Measurements from ENCODE around the gene SNRNP40.

Gene SNRNP40

DNA sequence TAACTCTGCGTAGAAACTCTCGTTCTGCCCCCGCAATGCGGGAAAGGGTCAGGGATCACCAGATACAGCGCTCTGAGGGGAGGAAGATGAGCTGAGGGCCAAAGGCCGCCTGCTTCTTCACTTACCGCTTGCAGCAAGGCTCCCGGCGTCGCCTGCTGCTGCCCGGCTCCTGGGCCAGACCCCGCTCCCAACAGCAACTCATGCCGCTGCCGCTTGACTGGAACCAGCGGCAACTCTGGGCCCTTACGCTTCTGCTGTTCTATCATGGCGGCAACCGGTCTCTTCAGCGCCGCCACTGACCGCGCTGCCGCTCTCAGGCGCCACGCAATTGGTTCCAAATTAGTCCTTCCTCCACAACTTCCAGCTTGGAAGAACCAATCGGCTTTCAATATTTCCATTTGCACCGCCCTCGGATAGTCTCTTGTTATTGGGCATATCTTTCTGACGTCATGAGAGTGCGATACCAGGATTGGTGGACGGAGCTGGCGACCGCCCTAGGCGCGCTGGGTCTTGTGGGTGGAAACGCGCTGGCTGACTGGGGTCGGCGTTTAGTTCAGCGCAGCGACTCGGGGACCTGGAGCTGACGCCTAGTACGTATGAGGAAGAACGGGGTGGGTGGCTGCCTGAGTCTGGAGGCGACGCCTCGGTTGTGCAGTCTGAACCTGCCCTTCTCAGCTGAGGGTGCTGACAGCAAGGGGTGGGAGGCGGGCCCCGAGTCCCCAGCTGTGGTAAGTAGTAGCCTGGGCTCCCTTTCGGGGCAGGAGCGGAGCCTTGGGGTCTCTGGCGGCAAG, at the start of gene SNRNP40, which contains the start of gene ZCCHC17:
TSS of gene SNRNP40 (minus strand) at position 303 of the 791 bp plus-strand sequence. CDS start at position 266, 37 bp downstream.
TSS of gene ZCCHC17 (plus strand) at position 547 of the 791 bp plus-strand sequence. CDS start 13,067 bp downstream, outside the sequence.
- in situ Hi-C loops (cut with MboI; ENCODE audit: low sequenced_read_pairs): no loop called here

DNA sequence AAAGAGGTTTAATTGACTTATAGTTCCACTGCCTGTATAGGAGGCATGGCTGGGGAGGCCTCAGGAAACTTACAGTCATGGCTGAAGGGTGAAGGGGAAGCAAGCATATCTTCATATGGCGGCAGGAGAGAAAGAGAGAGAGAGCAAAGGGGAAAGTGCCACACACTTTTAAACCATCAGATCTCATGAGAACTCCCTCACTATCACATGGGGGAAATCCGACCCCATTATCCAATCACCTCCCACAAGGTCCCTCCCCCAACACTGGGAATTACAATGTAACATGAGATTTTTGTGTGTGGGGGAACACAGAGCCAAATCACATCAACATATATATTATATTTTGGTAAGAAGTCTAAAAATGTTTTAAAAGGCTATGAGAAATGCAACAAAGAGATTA, 49.0 kb upstream of the SNRNP40 start:
- in situ Hi-C loops (cut with MboI; ENCODE audit: low sequenced_read_pairs): no loop called here

DNA sequence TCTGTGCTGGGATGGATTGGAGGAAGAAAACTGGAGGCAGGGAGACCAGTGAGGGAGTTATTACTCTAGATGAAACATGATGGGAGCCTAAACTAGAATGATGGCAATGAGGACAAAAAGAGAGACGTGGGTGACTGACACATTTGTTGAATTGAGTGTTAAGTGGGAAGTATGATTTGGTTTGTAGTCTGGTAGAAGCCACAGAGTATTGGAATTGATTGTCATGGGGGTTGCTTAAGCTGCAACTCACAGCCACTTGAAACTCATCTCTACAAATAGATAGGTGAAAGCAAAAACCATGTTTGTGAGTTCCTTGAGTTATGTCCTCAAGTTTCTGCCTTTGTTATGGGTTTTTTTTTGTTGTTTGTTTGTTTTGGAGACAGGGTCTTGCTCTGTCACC, 47.9 kb upstream of the SNRNP40 start:
- in situ Hi-C loops (cut with MboI; ENCODE audit: low sequenced_read_pairs): no loop called here

DNA sequence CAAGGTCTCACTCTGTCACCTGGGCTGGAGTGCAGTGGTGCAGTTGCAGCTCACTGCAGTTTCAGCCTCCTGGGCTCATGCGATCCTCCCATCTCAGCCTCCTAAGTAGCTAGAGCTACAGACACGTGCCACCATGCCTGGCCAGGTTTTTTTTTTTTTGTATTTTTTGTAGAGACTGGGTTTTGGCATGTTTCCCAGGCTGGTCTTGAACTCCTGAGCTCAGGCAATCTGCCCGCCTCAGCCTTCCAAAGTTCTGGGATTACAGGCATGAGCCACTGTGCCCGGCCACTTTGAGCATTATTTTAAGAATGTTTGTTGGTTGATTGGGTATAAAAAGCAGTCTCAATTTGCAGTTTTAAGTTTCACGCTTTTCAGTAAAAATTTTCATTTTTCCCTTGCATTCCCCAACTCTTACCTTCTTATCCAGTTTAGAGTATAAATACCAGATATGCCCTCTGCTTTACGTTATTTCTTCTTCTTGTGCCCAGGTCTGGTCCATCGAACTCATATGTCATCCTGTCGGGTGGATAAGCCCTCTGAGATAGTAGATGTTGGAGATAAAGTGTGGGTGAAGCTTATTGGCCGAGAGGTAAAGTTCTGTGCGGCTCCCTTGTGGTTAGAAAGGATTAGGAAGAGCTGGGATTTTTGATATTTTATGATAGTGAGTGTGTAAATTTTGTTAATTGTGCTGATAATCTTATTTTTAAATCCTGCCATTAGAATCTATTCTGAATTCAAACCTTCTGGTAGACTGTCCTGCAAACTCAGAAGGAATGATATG, 40.3 kb upstream of the SNRNP40 start:
- in situ Hi-C loops (cut with MboI; ENCODE audit: low sequenced_read_pairs): no loop called here

DNA sequence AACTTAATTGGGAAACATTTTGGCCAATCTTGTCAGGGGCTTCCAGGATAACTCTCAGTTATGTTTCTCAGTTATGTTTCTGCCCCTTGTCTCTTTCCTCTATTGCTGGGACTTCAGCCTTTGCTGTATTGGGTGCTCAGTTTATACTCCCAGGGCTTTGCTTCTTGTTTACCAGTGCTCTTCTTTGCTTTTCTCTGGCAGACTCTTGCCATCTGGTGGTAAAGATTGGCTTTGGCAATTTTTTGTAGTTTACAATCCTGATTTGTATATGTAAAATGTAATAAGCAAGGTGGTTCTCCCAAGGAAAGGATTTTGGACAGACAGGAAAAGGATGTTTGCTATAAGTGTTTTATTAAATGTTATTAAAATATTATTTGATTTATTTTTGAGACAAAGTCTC, 38.4 kb upstream of the SNRNP40 start:
- in situ Hi-C loops (cut with MboI; ENCODE audit: low sequenced_read_pairs): no loop called here

DNA sequence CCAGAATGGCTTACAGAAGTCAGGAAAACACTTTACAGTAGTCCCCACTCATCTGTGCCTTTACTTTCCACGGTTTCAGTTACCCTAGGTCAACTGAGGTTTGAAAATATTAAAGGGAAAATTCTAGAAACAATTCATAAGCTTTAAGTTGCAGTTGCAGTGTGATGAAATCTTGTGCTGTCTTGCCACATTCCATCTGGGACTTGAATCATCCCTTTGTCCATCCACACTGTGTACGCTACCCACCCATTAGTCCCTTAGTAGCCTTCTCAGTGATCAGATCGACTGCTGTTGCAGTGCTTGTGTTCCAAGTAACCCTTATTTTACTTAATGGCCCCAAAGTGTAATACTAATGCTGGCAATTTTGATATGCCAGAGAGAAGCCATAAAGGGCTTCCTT, 30.8 kb upstream of the SNRNP40 start:
- in situ Hi-C loops (cut with MboI; ENCODE audit: low sequenced_read_pairs): no loop called here

DNA sequence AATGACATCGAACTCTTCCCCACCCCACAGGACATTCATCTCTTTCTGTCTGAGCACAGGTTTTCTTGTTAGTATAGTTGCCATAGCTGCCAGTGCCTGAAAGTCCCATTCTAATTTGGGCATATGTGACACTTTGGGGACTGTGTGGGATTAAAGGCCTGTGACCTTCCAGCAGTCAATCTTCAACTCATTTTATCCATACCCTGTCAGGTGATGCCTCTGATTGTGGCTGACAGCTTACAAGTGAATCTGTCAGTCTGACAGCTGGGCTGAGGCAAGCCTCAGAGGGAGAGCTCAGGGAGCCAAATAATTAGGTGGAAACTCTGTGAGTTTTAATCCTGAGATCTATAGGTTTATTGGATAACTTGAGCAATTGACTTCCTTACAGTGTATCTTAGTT, 29.9 kb upstream of the SNRNP40 start:
- in situ Hi-C loops (cut with MboI; ENCODE audit: low sequenced_read_pairs): no loop called here

DNA sequence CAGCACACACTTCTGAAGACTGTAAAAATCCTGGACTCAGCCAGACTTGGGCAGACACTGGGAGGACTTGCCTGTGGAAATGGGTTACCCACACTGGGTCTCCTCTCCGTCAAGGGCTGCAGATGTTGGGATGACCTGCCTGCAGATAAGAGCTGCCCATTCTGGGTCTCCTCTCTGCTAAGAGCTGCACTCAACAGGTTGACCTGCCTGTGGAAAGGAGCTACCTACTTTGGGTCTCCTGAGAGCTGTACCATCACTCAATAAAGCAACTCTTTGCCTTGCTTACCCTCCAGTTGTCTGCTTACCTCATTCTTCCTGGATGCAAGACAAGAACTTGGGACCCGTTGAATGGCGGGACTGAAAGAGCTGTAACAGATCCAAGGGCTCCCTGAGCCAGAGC, 28.4 kb upstream of the SNRNP40 start:
- in situ Hi-C loops (cut with MboI; ENCODE audit: low sequenced_read_pairs): no loop called here

DNA sequence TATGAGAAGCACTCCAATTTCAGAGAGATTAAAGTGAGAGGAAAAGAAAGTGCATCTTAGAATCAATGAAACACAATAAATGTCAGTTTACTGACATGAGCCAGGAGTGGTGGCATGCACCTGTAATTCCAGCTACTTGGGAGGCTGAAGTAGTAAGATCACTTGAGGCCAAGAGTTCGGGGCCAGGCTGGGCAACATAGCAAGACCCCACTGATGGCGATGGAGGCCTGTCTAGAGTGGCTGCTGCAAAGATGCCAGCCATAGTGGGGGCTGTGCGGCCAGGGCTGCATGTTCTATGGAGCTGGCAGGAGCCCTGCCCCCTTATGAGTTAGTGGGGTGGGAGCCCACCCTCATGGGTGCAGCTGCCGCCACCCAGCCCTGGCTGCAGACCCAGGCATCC, 27.5 kb upstream of the SNRNP40 start:
- in situ Hi-C loops (cut with MboI; ENCODE audit: low sequenced_read_pairs): no loop called here

DNA sequence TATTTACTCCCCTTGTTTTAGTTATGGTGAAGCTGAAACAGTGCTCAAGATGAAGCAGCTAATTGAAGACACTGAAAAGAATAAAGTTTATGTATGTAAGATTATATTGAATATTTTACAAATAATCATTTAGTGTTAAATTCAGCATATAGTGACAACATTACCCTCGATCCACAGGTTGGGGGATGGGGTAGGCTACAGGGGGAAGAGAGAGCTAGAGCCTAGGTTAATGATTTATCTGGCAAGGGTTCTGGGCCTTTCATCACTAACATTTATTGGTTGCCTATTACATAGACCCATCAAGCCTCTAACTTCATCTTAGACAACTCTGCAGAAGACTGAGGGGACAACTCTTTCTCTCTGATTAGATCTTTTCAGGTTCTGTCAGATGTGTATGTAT, 21.6 kb upstream of the SNRNP40 start:
- in situ Hi-C loops (cut with MboI; ENCODE audit: low sequenced_read_pairs): no loop called here

DNA sequence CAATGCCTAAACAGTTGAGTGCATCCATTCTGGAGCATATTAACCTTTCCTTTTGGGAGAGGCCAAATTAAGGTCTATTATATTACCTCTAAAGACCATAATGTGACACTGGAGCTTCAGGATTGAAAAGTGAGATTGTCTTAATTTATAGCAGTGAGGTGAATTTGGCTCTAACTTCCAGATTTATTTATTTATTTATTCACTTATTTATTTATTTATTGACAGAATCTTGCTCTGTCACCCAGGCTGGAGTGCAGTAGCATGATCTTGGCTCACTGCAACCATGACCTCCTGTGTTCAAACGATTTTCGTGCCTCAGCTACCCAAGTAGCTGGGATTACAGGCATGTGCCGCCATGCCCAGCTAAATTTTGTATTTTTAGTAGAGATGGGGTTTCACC, 19.3 kb upstream of the SNRNP40 start:
- in situ Hi-C loops (cut with MboI; ENCODE audit: low sequenced_read_pairs): no loop called here

DNA sequence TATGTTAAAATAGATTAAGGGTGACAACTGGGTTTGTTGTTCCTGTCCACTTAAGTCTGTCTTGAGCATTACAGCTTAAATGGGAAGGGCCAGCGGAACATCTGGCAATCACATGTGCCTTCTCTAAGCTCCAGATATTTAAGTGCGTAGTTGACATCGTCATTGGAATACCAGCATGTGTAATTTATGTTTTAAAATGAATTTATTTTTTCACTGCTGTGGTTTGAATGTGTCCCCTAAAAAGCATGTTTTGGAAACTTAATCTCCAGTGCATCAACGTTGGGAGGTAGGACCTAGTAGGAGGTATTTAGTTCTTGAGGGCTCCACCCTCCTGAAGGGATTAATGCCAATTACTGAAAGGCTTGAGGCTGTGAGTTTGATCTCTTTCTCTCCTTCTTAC, 13.6 kb upstream of the SNRNP40 start:
- in situ Hi-C loops (cut with MboI; ENCODE audit: low sequenced_read_pairs): no loop called here

DNA sequence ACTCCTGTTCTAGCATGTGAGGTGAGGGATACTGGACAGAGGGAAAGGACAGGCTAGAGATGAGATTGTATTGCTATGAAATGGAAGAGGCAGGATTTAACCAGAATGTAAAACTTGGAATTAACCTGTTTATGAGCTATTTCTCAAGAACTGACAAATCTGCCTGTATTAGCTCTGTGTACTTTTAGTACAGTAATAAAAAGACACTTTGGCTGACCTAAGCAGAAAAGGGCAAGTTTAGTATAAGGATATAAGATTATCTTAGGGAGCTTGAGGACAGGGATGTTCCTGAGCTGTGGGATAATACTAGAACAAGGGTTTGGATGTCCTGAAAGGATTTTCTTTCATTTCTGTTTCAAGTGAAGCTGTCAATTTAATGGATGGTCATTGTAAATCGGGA, 11.4 kb upstream of the SNRNP40 start:
- in situ Hi-C loops (cut with MboI; ENCODE audit: low sequenced_read_pairs): no loop called here

DNA sequence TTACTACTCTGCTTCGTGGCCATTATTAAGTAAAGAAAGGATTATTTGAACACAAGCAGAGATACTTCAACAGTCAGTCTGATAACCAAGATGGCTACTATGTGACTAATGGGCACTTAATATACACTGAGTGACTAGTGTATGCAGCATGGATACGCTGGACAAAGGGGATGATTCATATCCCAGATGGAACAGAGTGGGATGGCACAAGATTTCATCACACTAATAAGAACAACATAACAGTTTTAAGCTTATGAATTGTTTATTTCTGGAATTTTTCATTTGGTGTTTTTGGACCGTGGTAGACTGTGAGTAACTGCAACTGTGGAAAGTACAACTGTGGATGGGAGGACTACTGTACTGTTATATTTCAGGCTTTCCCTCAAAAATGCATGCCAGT, 9.7 kb upstream of the SNRNP40 start:
- in situ Hi-C loops (cut with MboI; ENCODE audit: low sequenced_read_pairs): no loop called here

DNA sequence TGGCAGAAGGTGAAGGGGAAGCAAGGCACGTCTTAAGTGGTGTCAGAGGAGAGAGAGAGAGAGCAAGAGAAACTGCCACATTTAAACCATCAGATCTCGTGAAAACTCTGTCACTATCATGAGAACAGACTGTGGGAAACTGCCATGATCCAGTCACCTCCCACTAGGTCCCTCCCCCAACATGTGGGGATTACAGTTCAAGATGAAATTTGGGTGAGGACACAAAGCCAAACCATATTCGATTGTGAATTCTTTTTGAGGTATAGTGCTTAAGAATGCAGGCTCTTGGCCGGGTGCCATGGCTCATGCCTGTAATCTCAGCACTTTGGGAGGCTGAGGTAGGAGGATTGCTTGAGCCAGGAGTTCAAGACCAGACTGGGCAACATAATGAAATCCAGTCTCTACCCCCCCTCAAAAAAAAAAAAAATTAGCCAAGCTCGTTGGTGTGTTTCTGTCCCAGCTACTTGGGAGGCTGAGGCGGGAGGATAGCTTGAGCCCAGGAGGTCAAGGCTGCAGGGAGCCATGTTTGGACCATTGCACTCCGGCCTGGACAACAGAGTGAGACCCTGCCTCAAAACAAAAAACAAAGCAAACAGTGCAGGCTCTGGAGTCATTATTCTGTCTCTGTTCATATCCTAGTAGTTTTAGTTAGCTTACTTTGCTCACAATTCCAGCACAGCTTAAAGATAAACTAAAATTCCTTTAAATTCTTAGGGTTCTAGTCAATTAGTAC, 6.3 kb upstream of the SNRNP40 start:
- in situ Hi-C loops (cut with MboI; ENCODE audit: low sequenced_read_pairs): no loop called here

DNA sequence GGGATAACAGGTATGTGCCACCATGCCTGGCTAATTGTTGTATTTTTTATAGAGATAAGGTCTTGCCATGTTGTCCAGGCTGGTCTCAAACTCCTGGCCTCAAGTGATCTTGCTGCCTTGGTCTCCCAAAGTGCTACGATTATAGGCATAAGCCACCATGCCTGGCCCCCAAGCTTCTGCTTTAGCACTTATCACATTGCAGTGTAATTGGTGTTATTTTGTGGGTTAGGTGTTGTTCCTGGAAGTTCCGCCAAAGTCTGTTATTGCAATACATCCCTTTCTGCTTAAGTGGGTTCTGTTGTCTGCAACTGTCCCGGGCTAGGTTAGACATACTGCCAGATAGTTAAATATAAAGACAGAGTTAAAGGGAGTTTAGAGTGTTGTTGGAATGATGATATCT, 3.6 kb upstream of the SNRNP40 start:
- in situ Hi-C loops (cut with MboI; ENCODE audit: low sequenced_read_pairs): no loop called here

DNA sequence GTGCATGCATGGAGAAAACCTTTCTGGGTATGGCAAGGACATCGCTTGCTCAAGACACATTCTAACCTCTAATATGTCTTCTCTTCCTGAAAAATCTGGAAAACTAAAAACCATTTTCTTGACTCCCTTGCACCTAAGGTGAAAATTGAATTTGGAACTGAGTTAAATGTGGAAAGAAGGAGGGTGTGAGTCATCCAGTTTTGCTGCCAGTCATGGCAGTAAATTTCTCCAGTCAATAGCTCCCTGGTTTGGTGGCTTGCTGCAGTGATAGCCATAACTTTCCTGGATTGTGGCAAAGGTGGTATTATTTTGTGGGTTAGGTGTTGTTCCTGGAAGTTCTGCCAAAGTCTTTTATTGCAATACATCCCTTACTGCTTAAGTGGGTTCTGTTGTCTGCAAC, 2.8 kb upstream of the SNRNP40 start:
- in situ Hi-C loops (cut with MboI; ENCODE audit: low sequenced_read_pairs): no loop called here

DNA sequence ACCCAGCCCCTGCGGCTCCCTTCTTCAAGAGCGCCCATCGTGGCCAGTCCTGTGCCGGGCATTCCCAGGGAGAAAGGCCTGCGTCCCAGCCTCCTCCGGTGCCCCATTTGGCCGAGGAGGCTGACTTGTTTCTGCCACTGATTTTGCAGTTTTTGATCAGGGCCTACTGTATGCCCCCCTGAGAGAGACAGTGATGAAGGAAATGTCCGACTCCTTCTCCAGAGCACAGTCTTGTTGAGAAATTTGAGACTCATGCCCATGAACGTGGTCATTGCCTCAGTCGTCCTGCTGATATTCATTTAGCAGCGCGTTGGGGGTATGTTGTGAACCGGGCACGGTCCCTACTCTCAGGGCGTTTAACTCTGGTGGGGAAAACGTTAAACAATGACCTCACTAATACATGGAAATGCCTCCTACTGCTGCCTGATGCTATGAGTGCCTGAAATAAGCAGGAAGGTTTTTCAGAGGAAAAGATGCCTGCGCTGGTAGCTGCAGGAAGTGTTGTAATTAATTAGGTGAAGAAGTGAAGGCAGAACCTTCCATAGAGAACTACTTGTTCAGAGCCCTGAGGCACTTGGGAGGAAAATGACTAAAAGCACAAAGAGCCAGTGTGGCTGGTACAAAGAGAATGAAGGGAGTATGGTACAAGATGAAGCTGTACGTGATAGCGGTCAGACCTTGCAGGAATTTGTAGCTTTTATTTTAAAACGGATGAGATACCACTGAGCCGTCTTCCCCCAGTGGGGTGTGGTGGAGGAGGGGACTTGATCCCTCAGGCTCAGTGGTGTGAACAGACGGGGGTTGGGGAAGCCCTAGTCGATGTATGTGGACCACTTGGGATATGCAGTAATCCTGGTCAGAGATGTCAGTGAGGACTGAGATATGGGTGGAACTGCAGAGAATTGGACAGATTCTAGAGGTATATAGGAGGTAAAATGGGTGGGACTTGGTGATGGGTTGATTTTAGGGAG, 974 bp upstream of the SNRNP40 start:
- in situ Hi-C loops (cut with MboI; ENCODE audit: low sequenced_read_pairs): no loop called here

DNA sequence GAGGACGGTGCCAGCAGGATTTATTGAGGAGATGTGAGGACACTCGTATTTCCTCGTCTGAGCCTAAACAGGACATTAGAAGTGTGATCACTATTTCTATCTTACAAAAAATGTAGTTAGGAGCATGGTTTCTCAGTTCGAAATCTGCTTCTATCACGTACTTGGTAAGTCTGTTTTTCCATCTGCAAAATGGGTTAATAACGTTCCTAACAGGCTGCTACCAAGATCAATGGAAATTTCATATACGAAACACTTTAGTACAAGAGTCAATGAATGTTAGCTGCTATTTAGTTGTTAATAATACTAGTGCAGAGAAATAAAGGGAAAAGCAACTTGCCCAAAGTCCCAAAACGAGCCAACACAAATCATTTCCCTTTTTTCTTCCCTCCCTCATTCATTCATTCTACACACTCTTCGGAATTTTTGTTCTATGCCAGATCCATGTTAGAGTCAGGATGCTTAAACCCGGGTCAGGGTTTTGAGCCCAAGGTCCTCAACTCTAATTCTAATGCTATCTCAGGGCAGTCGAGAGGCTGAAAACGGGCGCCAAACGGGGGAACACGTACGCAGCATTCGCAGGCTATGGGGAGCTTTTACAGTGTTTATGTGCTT, 608 bp downstream of the SNRNP40 start:
- in situ Hi-C loops (cut with MboI; ENCODE audit: low sequenced_read_pairs): no loop called here

DNA sequence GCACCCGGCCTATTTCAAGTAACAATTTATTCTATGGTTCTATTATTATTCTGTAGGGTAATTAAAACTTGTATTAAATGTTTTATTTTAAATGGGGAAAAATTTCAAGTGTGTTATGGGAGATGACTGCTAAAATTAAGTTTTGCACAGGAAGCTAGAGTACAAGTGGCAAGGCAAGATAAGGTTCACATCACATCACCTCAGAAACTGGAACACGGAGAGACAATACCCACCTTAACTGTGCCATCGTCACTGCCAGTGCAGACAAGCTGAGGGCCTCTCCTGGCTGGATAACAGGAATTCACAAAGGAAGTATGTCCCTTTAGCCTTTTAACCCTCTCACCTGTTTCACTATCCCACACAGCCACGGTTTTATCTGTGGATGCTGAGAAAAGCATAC, 7.6 kb downstream of the SNRNP40 start:
- in situ Hi-C loops (cut with MboI; ENCODE audit: low sequenced_read_pairs): no loop called here

Data from HL-60/S4 (cell line).